Esophagus squamous epithelium (tissue), 5 donors: ENCODE measurements around the gene MMS19. TPM values are rescaled to one million over a fixed set of nuclear protein-coding genes. Genes with fewer than 3 reads are reported as not detected.

Source experiments
- DNase-seq: peaks from one replicate; lab custom pipeline; 2025; lab: John Stamatoyannopoulos, UW
- H3K27ac ChIP-seq, 4 donors: fragments of 200-600 bp; sonication (generic); one replicate each; pipeline ENCODE4 v1.5.1; 2016 to 2019; ENCODE audit warnings: mild to moderate bottlenecking in 1 of 4
- H3K27me3 ChIP-seq, 4 donors: fragments of 200-600 bp; sonication (generic); 1 replicate in 3 of 4; 2 replicates in 1 of 4; pipeline versions ENCODE4 v1.5.1 to v1.6.0; 2017 to 2021; ENCODE audit warnings: antibody characterized with exemption in 1 of 4
- H3K36me3 ChIP-seq, 3 donors: fragments of 200-600 bp; sonication (generic); one replicate each; pipeline ENCODE4 v1.5.1; 2016 to 2019
- H3K4me1 ChIP-seq, 3 donors: fragments of 200-600 bp; sonication (generic); one replicate each; pipeline ENCODE4 v1.5.1; 2017 to 2019
- H3K4me3 ChIP-seq, 4 donors: fragments of 200-600 bp; sonication (generic); 1 replicate in 3 of 4; 2 replicates in 1 of 4; pipeline ENCODE4 v1.5.1; 2016 to 2019; ENCODE audit warnings: mild to moderate bottlenecking in 2 of 4, moderate library complexity in 1 of 4
- H3K9me3 ChIP-seq, 3 donors: fragments of 200-600 bp; sonication (generic); one replicate each; pipeline ENCODE4 v1.5.1; 2016 to 2019
- POLR2A ChIP-seq, 4 donors: fragments of 450-650 bp; IDR thresholded peaks; one replicate each; pipeline ENCODE4 v1.6.1; 2017; ENCODE audit warnings: antibody characterized with exemption in 4 of 4, mild to moderate bottlenecking in 4 of 4, moderate library complexity in 3 of 4
- WGBS, 2 donors: methylation state at CpG; one replicate each; pipeline ENCODE4 v1.1.5; 2018; 5-methylcytosine and 5-hydroxymethylcytosine counted together
- intact Hi-C: fragments of 100-400 bp; cut with DNase I; formaldehyde crosslinking; loops from one replicate; pipeline ENCODE4 v1.15.0; 2022
- total RNA-seq, 4 donors: library from RNA; depleted of rRNA; stranded (reverse); fragments of >200 nt; gene quantifications; one replicate each; pipeline ENCODE4 v1.1.0, GENCODE V29; 2016
- TF ChIP-seq, protein P1 (sequence below), 6 experiments: fragments of 450-650 bp in 4 of 6; fragments of 200-600 bp in 2 of 6; sonication (generic) in 2 of 6; IDR thresholded peaks; one replicate each; pipeline ENCODE4 v1.5.1; 2016 to 2019; ENCODE audit warnings: antibody characterized with exemption in 6 of 6, mild to moderate bottlenecking in 4 of 6, moderate library complexity in 4 of 6
- donor health status: DM: yes; HTN: yes; CAD: no.

The MMS19 gene
- total RNA-seq, 4 donors from 2014 or later: 57.7 to 93.3 (median 65.1) TPM

GRCh38 chr10:97497572-97498075 is 598 bp downstream of the MMS19 start:
- H3K27ac ChIP-seq: peak overlapping the region; percentile 95 to 99 (median 98)
- H3K27me3 ChIP-seq: peaks cover 0 to 20% (median 0%) of the 10 kb centered on the region in 4 donors
- H3K4me1 ChIP-seq: peaks cover 9 to 68% (median 27%) of the 10 kb centered on the region in 3 donors
- intact Hi-C loops: no loop called here
- peak; percentile 43 for DNase-seq
- H3K4me3 ChIP-seq: peak overlapping the region; percentile 69 to 99 (median 98)
- H3K9me3 ChIP-seq: no peaks in the 10 kb centered on the region
- TF ChIP-seq POLR2A (IDR thresholded peaks at IDR 0.05): peak in 1 of 4 donors; percentile 8
- TF ChIP-seq, protein P1, sequence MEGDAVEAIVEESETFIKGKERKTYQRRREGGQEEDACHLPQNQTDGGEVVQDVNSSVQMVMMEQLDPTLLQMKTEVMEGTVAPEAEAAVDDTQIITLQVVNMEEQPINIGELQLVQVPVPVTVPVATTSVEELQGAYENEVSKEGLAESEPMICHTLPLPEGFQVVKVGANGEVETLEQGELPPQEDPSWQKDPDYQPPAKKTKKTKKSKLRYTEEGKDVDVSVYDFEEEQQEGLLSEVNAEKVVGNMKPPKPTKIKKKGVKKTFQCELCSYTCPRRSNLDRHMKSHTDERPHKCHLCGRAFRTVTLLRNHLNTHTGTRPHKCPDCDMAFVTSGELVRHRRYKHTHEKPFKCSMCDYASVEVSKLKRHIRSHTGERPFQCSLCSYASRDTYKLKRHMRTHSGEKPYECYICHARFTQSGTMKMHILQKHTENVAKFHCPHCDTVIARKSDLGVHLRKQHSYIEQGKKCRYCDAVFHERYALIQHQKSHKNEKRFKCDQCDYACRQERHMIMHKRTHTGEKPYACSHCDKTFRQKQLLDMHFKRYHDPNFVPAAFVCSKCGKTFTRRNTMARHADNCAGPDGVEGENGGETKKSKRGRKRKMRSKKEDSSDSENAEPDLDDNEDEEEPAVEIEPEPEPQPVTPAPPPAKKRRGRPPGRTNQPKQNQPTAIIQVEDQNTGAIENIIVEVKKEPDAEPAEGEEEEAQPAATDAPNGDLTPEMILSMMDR (IDR thresholded peaks at IDR 0.05): no peak
- H3K36me3 ChIP-seq: peaks cover 0 to 14% (median 0%) of the 10 kb centered on the region in 3 donors
- WGBS, 2 donors: 0 to 2% methylated on average over 18 of the region's 22 CpGs

DNA sequence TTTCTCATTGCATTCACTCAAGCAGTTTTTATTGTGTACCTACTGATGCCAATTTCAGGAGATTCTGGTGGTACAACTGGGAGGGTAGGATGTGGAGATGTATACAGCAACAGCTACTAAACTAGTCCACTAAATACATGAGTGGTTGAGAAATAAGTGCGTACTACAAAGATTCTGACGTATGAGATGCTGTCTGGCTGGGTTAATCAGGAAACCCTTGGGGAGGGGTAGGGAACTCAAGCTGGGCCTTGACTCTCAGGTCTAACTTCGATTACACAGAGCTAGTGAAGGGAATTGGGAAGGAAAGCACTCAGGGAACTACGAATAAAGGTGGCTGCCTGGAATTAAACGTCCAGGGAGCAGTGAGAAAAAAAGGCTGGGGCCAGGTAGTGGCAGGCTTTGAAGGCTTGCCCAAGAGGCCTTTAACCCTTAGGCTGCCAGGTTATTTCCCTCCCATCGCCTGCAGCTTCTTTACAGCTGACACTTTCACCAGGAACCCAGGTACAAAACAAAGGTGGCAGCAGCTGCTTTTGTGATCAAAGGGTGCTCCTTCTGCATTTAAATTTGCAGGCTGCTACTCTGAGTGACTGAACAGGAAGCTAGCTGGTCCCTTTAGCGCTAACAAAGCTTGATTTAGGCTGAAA is 3.2 kb downstream of the MMS19 start:
- Histone ChIP-seq H3K27ac (peak overlapping the region in 2 of 4 donors; percentile 9 to 10), H3K4me3 (no peak overlapping the region), H3K4me1 (peaks cover 5 to 82% (median 30%) of the 10 kb centered on the region in 3 donors), H3K27me3 (peaks cover 0 to 11% (median 0%) of the 10 kb centered on the region in 4 donors), H3K9me3 (no peaks in the 10 kb centered on the region), H3K36me3 (peaks cover 0 to 14% (median 0%) of the 10 kb centered on the region in 3 donors)
- intact Hi-C loops: no loop called here
- DNase-seq: no peak
- TF ChIP-seq POLR2A (IDR thresholded peaks at IDR 0.05): no peak
- TF ChIP-seq, protein P1 (IDR thresholded peaks at IDR 0.05): no peak
- WGBS, 2 donors: 31 to 40% methylated on average over 7 of the region's 7 CpGs

DNA sequence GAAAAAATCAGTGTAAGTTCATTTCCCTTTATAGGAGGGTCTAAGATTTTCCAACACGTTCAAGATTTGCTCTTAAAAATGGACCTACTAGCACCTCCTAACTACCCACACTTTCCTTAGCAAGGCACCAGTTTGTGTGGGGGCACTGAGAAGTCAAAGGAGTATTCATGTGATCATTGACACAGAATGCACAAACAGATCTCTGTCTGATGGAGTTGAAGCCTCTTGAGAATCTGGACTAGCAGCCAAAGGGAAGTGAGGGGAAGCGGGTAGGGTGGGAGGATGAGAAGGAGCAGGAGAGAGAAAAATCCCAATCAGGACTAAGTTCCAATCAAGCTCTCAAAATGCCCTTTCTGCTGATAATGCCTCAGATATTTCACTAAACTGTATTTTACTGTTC is 4.1 kb downstream of the MMS19 start:
- no peaks in the 10 kb centered on the region for H3K9me3 ChIP-seq
- H3K27me3 ChIP-seq: peaks cover 0 to 3% (median 0%) of the 10 kb centered on the region in 4 donors
- WGBS, 2 donors: 40 to 43% methylated on average over 2 of the region's 2 CpGs
- no peak for DNase-seq
- peaks cover 4 to 80% (median 30%) of the 10 kb centered on the region in 3 donors for H3K4me1 ChIP-seq
- peak overlapping the region in 1 of 4 donors; percentile 3 for H3K27ac ChIP-seq
- peaks cover 0 to 14% (median 0%) of the 10 kb centered on the region in 3 donors for H3K36me3 ChIP-seq
- TF ChIP-seq, protein P1 (IDR thresholded peaks at IDR 0.05): no peak
- no peak for TF ChIP-seq POLR2A (IDR thresholded peaks at IDR 0.05)
- H3K4me3 ChIP-seq: no peak overlapping the region
- intact Hi-C loops: no loop called here

DNA sequence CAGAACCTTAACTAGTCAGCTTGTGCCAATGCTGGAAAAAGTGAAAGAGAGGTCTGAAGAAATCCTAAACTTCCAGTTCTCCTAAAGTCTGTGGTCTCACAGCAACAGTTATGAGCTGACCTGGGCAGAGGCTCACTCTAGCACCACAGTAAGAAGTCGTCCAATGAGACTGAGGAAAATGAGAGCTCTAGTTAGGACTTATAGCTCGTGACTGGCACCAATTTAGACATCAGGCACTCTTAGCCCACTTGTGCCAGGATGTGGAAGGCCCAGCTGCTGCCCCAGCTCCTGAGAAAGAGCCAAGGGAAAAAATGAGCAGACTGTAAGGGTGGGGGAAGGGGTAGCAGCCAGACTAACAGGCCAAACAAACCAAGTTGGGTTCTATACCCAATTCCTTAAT is 7.6 kb downstream of the MMS19 start:
- Histone ChIP-seq H3K27me3 (no peaks in the 10 kb centered on the region), H3K4me1 (peaks cover 4 to 66% (median 20%) of the 10 kb centered on the region in 3 donors), H3K36me3 (peaks cover 0 to 26% (median 0%) of the 10 kb centered on the region in 3 donors), H3K9me3 (no peaks in the 10 kb centered on the region), H3K27ac (no peak overlapping the region), H3K4me3 (no peak overlapping the region)
- 33 to 69% methylated on average over 1 to 2 of the region's 2 CpGs for WGBS, 2 donors
- TF ChIP-seq POLR2A (IDR thresholded peaks at IDR 0.05): no peak
- TF ChIP-seq, protein P1 (IDR thresholded peaks at IDR 0.05): no peak
- intact Hi-C loops: no loop called here
- DNase-seq: no peak

GRCh38 chr10:97485647-97486281 is 12.5 kb downstream of the MMS19 start:
- Histone ChIP-seq H3K27ac (no peak overlapping the region), H3K4me3 (no peak overlapping the region), H3K4me1 (peaks cover 0 to 51% (median 10%) of the 10 kb centered on the region in 3 donors), H3K9me3 (no peaks in the 10 kb centered on the region), H3K27me3 (no peaks in the 10 kb centered on the region), H3K36me3 (peaks cover 0 to 57% (median 2%) of the 10 kb centered on the region in 3 donors)
- TF ChIP-seq POLR2A (IDR thresholded peaks at IDR 0.05): no peak
- TF ChIP-seq, protein P1 (IDR thresholded peaks at IDR 0.05): no peak
- DNase-seq: no peak
- intact Hi-C loops: no loop called here
- WGBS, 2 donors: 92 to 93% methylated on average over 3 to 4 of the region's 4 CpGs
